Measurements from ENCODE around the gene ITGA3. TPM values are rescaled to one million over a fixed set of nuclear protein-coding genes. Genes with fewer than 3 reads are reported as not detected.

Gene ITGA3
- total RNA-seq, 1 donor from 2014 or later, result 143 TPM

- H3K9me3 Mint-ChIP-seq, result no peaks in the 10 kb centered on the region
- no peak for DNase-seq (ENCODE audit: low spot score in 2 of 2, unreplicated experiment in 2 of 2)
Observed at GRCh38 chr17:50047083-50047482, 8.8 kb upstream of the ITGA3 start.

GRCh38 chr17:50047488-50048126 lies 8.3 kb upstream of the ITGA3 start:
- Mint-ChIP-seq H3K27me3 (ENCODE audit: low read depth) (no peaks in the 10 kb centered on the region), H3K36me3 (no peaks in the 10 kb centered on the region), H3K27ac (peak overlapping the region; percentile 35), H3K4me1 (peaks cover 66% of the 10 kb centered on the region), H3K9me3 (no peaks in the 10 kb centered on the region), H3K4me3 (no peak overlapping the region)
- TF ChIP-seq CTCF (IDR thresholded peaks at IDR 0.05; ENCODE audit: unreplicated experiment), result no peak
- no peak for DNase-seq (ENCODE audit: low spot score in 2 of 2, unreplicated experiment in 2 of 2)

More at GRCh38 chr17:50047083-50047482, 8.8 kb upstream of the ITGA3 start:
- Mint-ChIP-seq H3K36me3 (no peaks in the 10 kb centered on the region), H3K4me3 (no peak overlapping the region), H3K4me1 (peaks cover 61% of the 10 kb centered on the region), H3K27ac (peak overlapping the region; percentile 35), H3K27me3 (ENCODE audit: low read depth) (no peaks in the 10 kb centered on the region)
- TF ChIP-seq CTCF (IDR thresholded peaks at IDR 0.05; ENCODE audit: unreplicated experiment), result no peak

GRCh38 chr17:50048146-50048720 lies 7.7 kb upstream of the ITGA3 start:
- no peak for TF ChIP-seq CTCF (IDR thresholded peaks at IDR 0.05; ENCODE audit: unreplicated experiment)
- Mint-ChIP-seq H3K36me3 (no peaks in the 10 kb centered on the region), H3K27ac (no peak overlapping the region), H3K4me3 (no peak overlapping the region), H3K4me1 (peaks cover 66% of the 10 kb centered on the region), H3K27me3 (ENCODE audit: low read depth) (no peaks in the 10 kb centered on the region), H3K9me3 (no peaks in the 10 kb centered on the region)
- DNase-seq (ENCODE audit: low spot score in 2 of 2, unreplicated experiment in 2 of 2), result no peak

- Mint-ChIP-seq H3K36me3 (no peaks in the 10 kb centered on the region), H3K27ac (no peak overlapping the region), H3K27me3 (ENCODE audit: low read depth) (no peaks in the 10 kb centered on the region), H3K9me3 (no peaks in the 10 kb centered on the region), H3K4me1 (peaks cover 68% of the 10 kb centered on the region), H3K4me3 (no peak overlapping the region)
- no peak for DNase-seq (ENCODE audit: low spot score in 2 of 2, unreplicated experiment in 2 of 2)
- no peak for TF ChIP-seq CTCF (IDR thresholded peaks at IDR 0.05; ENCODE audit: unreplicated experiment)
Observed at GRCh38 chr17:50048988-50049387, 6.9 kb upstream of the ITGA3 start.

GRCh38 chr17:50049636-50050035 lies 6.3 kb upstream of the ITGA3 start:
- TF ChIP-seq CTCF (IDR thresholded peaks at IDR 0.05; ENCODE audit: unreplicated experiment), result no peak
- Mint-ChIP-seq H3K4me3 (no peak overlapping the region), H3K4me1 (peaks cover 67% of the 10 kb centered on the region), H3K27ac (no peak overlapping the region), H3K36me3 (no peaks in the 10 kb centered on the region), H3K27me3 (ENCODE audit: low read depth) (no peaks in the 10 kb centered on the region), H3K9me3 (no peaks in the 10 kb centered on the region)
- DNase-seq (ENCODE audit: low spot score in 2 of 2, unreplicated experiment in 2 of 2), result no peak
